ENCODE results near the gene NCBP2. TPM values are rescaled to one million over a fixed set of nuclear protein-coding genes. Genes with fewer than 3 reads are reported as not detected.
A peak's percentile ranks its signal among the peaks of the same experiment; 100 is the strongest.
"Not testable (repeated sequence)": the region's sequence is repeated elsewhere in the genome, so short reads cannot be mapped to it uniquely, and the experiment has no call there.

Gene NCBP2
- total RNA-seq, 1 donor from 2014 or later = 54.7 TPM

DNA sequence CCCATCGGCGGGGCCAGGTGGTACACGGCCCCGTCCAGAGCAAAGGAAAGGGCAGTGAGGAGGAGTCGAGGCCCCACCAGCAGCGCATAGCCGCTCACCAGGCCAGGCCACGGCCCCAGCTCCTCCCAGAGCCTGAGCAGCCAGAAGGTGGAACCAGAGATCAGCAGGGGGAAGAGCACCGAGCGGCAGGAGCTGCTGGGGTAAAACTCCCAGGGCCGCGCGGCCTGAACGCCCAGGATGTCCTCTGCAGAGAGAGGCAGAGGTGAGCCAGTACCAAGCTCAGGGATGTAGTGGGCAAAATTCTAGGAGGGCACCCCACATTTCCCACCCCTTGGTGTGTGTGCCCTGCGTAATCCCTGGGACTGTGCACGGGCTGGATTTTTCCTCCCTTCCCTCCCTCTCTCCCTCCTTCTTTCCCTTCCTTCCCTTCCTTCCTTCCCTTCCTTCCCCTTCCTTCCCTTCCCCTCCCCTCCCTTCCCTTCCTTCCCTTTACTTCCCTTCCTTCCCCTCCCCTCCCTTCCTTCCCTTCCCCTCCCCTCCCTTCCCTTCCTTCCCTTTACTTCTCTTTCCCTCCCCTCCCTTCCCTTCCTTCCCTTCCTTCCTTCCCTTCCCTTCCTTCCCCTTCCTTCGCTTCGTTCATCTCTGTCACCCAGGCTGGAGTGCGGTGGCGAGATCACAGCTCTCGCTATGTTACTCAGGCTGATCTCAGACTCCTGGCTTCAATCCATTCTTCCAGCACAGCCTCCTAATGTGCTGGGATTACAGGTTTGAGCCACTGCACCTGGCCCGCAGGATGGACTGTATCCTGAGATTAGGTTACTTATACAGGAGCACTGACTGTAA, 6.3 kb upstream of the NCBP2 start:
- Histone ChIP-seq H3K27ac (no peak overlapping the region), H3K4me3 (no peak overlapping the region), H3K4me1 (peaks cover 5% of the 10 kb centered on the region), H3K9me3 (no peaks in the 10 kb centered on the region), H3K27me3 (no peaks in the 10 kb centered on the region), H3K36me3 (no peaks in the 10 kb centered on the region)
- intact Hi-C loops (cut with DNase I) = no loop called here
- TF ChIP-seq, protein P1, sequence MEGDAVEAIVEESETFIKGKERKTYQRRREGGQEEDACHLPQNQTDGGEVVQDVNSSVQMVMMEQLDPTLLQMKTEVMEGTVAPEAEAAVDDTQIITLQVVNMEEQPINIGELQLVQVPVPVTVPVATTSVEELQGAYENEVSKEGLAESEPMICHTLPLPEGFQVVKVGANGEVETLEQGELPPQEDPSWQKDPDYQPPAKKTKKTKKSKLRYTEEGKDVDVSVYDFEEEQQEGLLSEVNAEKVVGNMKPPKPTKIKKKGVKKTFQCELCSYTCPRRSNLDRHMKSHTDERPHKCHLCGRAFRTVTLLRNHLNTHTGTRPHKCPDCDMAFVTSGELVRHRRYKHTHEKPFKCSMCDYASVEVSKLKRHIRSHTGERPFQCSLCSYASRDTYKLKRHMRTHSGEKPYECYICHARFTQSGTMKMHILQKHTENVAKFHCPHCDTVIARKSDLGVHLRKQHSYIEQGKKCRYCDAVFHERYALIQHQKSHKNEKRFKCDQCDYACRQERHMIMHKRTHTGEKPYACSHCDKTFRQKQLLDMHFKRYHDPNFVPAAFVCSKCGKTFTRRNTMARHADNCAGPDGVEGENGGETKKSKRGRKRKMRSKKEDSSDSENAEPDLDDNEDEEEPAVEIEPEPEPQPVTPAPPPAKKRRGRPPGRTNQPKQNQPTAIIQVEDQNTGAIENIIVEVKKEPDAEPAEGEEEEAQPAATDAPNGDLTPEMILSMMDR (IDR thresholded peaks at IDR 0.05) = no peak
- DNase-seq (no peak), ATAC-seq (no peak)

DNA sequence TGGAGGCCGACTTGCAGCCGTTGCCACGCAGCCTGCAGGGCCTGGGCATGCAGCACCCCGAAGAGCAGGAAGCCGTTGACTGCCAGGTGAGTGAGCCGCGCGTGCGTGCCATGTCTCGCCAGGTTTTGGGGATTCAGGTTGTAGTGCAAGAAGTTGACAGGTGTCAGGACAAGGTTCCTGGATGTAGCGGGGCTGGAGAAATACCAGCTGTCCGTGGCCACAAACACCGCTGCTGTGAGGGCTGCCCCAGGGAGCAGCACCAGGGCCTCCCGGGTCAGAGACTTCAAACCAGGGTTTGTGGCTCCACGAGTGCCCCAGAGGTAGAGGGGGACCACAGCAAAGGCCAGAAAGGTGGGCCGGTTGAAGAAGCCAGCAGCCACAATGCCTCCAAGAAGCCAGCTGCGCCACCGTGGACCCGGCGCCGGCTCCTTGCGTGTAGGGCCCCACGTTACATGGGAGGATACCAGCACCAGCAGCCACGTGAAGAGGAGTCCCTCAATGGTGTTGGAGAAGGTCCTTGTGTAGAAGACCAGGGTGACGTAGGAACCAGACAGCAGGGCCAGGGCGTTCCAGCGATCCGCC, 5.6 kb upstream of the NCBP2 start:
- Histone ChIP-seq H3K27me3 (no peaks in the 10 kb centered on the region), H3K36me3 (no peaks in the 10 kb centered on the region), H3K9me3 (no peaks in the 10 kb centered on the region), H3K27ac (no peak overlapping the region), H3K4me1 (peaks cover 12% of the 10 kb centered on the region), H3K4me3 (no peak overlapping the region)
- intact Hi-C loops (cut with DNase I) = no loop called here
- no peak for ATAC-seq
- no peak for DNase-seq
- TF ChIP-seq, protein P1 (IDR thresholded peaks at IDR 0.05) = no peak

DNA sequence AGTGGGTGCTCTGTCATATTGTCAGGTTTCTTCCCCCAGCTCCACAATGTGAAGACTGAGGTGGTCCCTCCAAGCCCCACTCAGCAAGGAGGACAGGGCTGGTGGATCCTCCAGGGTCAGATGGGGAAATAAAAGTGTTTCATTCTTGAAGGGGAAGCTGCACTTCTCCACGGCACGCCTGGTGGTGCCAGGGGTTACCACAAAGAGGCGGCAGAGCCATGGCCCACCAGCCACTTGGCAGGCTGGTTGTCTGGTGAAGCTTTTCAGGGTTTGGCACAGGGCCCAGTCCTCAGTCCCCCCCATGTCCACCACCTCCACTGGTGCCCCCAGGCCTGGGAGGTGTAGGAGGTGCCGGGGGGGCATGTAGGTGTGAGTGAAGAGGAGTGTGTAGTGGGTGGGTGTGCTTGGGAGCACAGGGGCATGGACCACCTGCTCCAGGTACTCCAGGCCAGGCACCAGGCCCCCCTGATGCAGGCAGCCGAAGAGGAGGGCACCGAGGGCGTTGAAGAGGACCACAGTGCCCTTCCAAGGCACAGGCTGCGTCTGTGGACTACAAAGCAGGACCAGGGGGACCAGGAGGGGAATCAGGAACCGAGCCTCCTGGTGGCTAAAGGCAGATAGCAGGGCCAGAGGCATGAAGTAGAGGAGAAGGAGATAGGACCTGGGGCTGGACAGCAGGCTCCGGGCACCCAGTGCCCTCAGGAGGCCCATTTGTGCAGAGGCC, 5.0 kb upstream of the NCBP2 start:
- no peaks in the 10 kb centered on the region for H3K9me3 ChIP-seq
- TF ChIP-seq, protein P1 (IDR thresholded peaks at IDR 0.05) = no peak
- no peaks in the 10 kb centered on the region for H3K27me3 ChIP-seq
- no peak overlapping the region for H3K4me3 ChIP-seq
- intact Hi-C loops (cut with DNase I) = no loop called here
- H3K36me3 ChIP-seq = no peaks in the 10 kb centered on the region
- DNase-seq (no peak), ATAC-seq (no peak)
- peaks cover 12% of the 10 kb centered on the region for H3K4me1 ChIP-seq
- no peak overlapping the region for H3K27ac ChIP-seq

DNA sequence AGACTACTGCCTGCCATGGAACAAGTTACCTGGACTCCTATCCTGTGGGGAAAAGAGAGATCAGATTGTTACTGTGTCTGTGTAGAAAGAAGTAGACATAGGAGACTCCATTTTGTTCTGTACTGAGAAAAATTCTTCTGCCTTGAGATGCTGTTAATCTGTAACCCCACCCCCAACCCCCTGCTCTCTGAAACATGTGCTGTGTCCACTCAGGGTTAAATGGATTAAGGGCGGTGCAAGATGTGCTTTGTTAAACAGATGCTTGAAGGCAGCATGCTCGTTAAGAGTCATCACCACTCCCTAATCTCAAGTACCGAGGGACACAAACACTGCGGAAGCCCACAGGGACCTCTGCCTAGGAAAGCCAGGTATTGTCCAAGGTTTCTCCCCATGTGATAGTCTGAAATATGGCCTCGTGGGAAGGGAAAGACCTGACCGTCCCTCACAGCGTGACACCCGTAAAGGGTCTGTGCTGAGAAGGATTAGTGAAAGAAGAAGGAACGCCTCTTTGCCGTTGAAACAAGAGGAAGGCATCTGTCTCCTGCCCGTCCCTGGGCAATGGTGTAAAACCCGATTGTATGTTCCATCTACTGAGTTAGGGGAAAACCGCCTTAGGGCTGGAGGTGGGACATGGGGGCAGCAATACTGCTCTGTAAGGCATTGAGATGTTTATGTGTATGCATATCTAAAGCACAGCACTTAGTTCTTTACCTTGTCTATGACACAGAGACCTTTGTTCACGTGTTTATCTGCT, 1.9 kb upstream of the NCBP2 start:
- intact Hi-C loops (cut with DNase I); ATAC-seq; H3K4me3 ChIP-seq: not testable (repeated sequence)

DNA sequence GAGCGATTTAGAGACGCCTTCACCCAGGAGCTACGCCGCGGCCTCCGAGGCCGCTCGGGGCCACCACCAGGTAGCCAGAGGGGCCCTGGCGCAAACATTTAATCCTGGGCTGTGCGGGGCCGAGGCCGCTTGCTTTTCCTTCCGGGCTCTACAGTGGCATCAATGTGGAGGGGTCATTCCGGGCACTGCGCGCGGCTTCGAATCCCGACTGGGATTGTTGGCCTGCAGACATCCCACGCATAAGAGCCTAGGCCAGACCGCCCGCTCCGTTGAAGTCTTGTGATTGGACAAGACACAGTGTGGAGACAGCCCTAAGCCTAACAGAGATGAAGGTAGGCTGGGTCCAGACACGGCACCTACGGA, 568 bp upstream of the NCBP2 start:
- H3K27me3 ChIP-seq = no peaks in the 10 kb centered on the region
- intact Hi-C loops (cut with DNase I) = no loop called here
- H3K4me1 ChIP-seq = peaks cover 25% of the 10 kb centered on the region
- no peaks in the 10 kb centered on the region for H3K9me3 ChIP-seq
- DNase-seq = peak; percentile 68
- ATAC-seq = peak; percentile 0
- peak overlapping the region; percentile 98 for H3K27ac ChIP-seq
- H3K4me3 ChIP-seq = peak overlapping the region; percentile 95
- peaks cover 15% of the 10 kb centered on the region for H3K36me3 ChIP-seq
- TF ChIP-seq, protein P1 (IDR thresholded peaks at IDR 0.05) = no peak

More for the DNA sequence above, 1.9 kb upstream of the NCBP2 start:
- H3K9me3 ChIP-seq, H3K27me3 ChIP-seq, DNase-seq, H3K36me3 ChIP-seq, H3K27ac ChIP-seq: not testable (repeated sequence)
- peaks cover 25% of the 10 kb centered on the region for H3K4me1 ChIP-seq

All from upper lobe of right lung (tissue), 1 donor.